ACC112 (cell line): Measurements from ENCODE around the gene GSN.
A peak's percentile ranks its signal among the peaks of the same experiment; 100 is the strongest.

ENCODE experiments used
- H2AFZ ChIP-seq: fragments of 200-600 bp; sonication (generic); one replicate; pipeline ENCODE4 v1.6.0; 2017; ENCODE audit warnings: antibody characterized with exemption, low read length; ENCODE audit not compliant: unreplicated experiment
- H3K27ac ChIP-seq: fragments of 200-600 bp; sonication (generic); 2 replicates; pipeline ENCODE4 v1.5.1; 2014; ENCODE audit warnings: low read depth, mild to moderate bottlenecking, antibody characterized with exemption, low read length, moderate library complexity
- H3K27me3 ChIP-seq: fragments of 200-600 bp; sonication (generic); 2 replicates; pipeline ENCODE4 v1.6.1; 2014; ENCODE audit warnings: mild to moderate bottlenecking, antibody characterized with exemption, low read length, moderate library complexity, mixed read lengths; ENCODE audit not compliant: insufficient read depth
- H3K36me3 ChIP-seq: fragments of 200-600 bp; sonication (generic); 2 replicates; pipeline ENCODE4 v1.6.1; 2016; ENCODE audit warnings: mild to moderate bottlenecking, antibody characterized with exemption, low read length, moderate library complexity, mixed read lengths; ENCODE audit not compliant: insufficient read depth
- H3K4me1 ChIP-seq: fragments of 200-600 bp; sonication (generic); one replicate; pipeline ENCODE4 v1.6.1; 2016; ENCODE audit warnings: low read length, mixed read lengths; ENCODE audit not compliant: insufficient read depth, unreplicated experiment, control insufficient read depth
- H3K4me3 ChIP-seq: fragments of 200-600 bp; sonication (generic); 2 replicates; pipeline ENCODE4 v1.5.1; 2014; ENCODE audit warnings: mild to moderate bottlenecking, low read depth, low read length
- H3K79me2 ChIP-seq: fragments of 200-600 bp; sonication (generic); one replicate; pipeline ENCODE4 v1.6.0; 2016; ENCODE audit warnings: low read length; ENCODE audit not compliant: control insufficient read depth, unreplicated experiment, insufficient read depth

Gene GSN

GRCh38 chr9:121366611-121367192, 98.7 kb downstream of the GSN start:
- Histone ChIP-seq H3K79me2 (peaks cover 72% of the 10 kb centered on the region), H3K4me1 (peaks cover 68% of the 10 kb centered on the region), H3K27ac (no peak overlapping the region), H3K4me3 (peak overlapping the region; percentile 96), H3K36me3 (no peaks in the 10 kb centered on the region; the same call in 1 of the 2 replicates), H3K27me3 (no peaks in the 10 kb centered on the region), H2AFZ (no peak overlapping the region)

- H2AFZ ChIP-seq: no peak overlapping the region
- H3K4me3 ChIP-seq: peak overlapping the region; percentile 96
- no peaks in the 10 kb centered on the region for H3K27me3 ChIP-seq
- peaks cover 63% of the 10 kb centered on the region for H3K79me2 ChIP-seq
- H3K36me3 ChIP-seq: no peaks in the 10 kb centered on the region; the same call in 1 of the 2 replicates
- peaks cover 66% of the 10 kb centered on the region for H3K4me1 ChIP-seq
- 0 out of 2 replicates have a peak overlapping the region, but pooled peaks have one; percentile 15 for H3K27ac ChIP-seq
These were observed 99.6 kb downstream of the GSN start for GRCh38 chr9:121367306-121368137.

GRCh38 chr9:121368138-121368522, 100.2 kb downstream of the GSN start:
- Histone ChIP-seq H2AFZ (no peak overlapping the region), H3K4me3 (peak overlapping the region; percentile 96), H3K27ac (0 out of 2 replicates have a peak overlapping the region, but pooled peaks have one; percentile 15), H3K27me3 (no peaks in the 10 kb centered on the region), H3K4me1 (peaks cover 66% of the 10 kb centered on the region), H3K79me2 (peaks cover 60% of the 10 kb centered on the region), H3K36me3 (no peaks in the 10 kb centered on the region; the same call in 1 of the 2 replicates)

GRCh38 chr9:121368745-121369144, 100.8 kb downstream of the GSN start:
- peak overlapping the region; percentile 96 for H3K4me3 ChIP-seq
- H3K27ac ChIP-seq: peak overlapping the region; percentile 83; the same call in 1 of the 2 replicates
- H3K79me2 ChIP-seq: peaks cover 54% of the 10 kb centered on the region

GRCh38 chr9:121369595-121370265, 101.8 kb downstream of the GSN start, which contains the start of gene STOM:
Gene STOM, minus strand, starts transcription at chr9:121370250. Its CDS starts 63 bp downstream, at chr9:121370187.
- Histone ChIP-seq H3K4me1 (peaks cover 56% of the 10 kb centered on the region), H3K4me3 (peak within 1 kb of the TSS; percentile 96), H2AFZ (peak within 1 kb of the TSS; percentile 66), H3K27ac (peak within 1 kb of the TSS; percentile 83), H3K79me2 (peaks cover 44% of the 10 kb centered on the region), H3K36me3 (no peaks in the 10 kb centered on the region; the same call in 1 of the 2 replicates), H3K27me3 (no peaks in the 10 kb centered on the region)

More at GRCh38 chr9:121368745-121369144, 100.8 kb downstream of the GSN start:
- Histone ChIP-seq H2AFZ (no peak overlapping the region), H3K4me1 (peaks cover 66% of the 10 kb centered on the region), H3K36me3 (no peaks in the 10 kb centered on the region; the same call in 1 of the 2 replicates), H3K27me3 (no peaks in the 10 kb centered on the region)

- Histone ChIP-seq H3K36me3 (no peaks in the 10 kb centered on the region), H3K4me3 (no peak overlapping the region), H3K27me3 (no peaks in the 10 kb centered on the region), H2AFZ (no peak overlapping the region), H3K27ac (peak overlapping the region; percentile 73), H3K4me1 (peaks cover 38% of the 10 kb centered on the region), H3K79me2 (peaks cover 28% of the 10 kb centered on the region)
These were observed 103.6 kb downstream of the GSN start for GRCh38 chr9:121371495-121372061.

GRCh38 chr9:121372239-121373010, 104.5 kb downstream of the GSN start:
- peaks cover 30% of the 10 kb centered on the region for H3K4me1 ChIP-seq
- H3K27ac ChIP-seq: peak overlapping the region; percentile 73
- H3K27me3 ChIP-seq: no peaks in the 10 kb centered on the region
- peak overlapping the region; percentile 44; the same call in 1 of the 2 replicates for H3K4me3 ChIP-seq
- H2AFZ ChIP-seq: peak overlapping the region; percentile 77
- H3K79me2 ChIP-seq: peaks cover 19% of the 10 kb centered on the region
- no peaks in the 10 kb centered on the region for H3K36me3 ChIP-seq

- H2AFZ ChIP-seq: peak overlapping the region; percentile 77
- no peaks in the 10 kb centered on the region for H3K27me3 ChIP-seq
- peak overlapping the region; percentile 44; the same call in 1 of the 2 replicates for H3K4me3 ChIP-seq
- peaks cover 12% of the 10 kb centered on the region for H3K79me2 ChIP-seq
- peaks cover 23% of the 10 kb centered on the region for H3K4me1 ChIP-seq
- H3K27ac ChIP-seq: peak overlapping the region; percentile 73
- no peaks in the 10 kb centered on the region for H3K36me3 ChIP-seq
These were observed 105.2 kb downstream of the GSN start for GRCh38 chr9:121373011-121373729.

- no peak overlapping the region for H3K27ac ChIP-seq
- no peaks in the 10 kb centered on the region for H3K36me3 ChIP-seq
- no peaks in the 10 kb centered on the region for H3K79me2 ChIP-seq
- H2AFZ ChIP-seq: no peak overlapping the region
- peaks cover 18% of the 10 kb centered on the region for H3K4me1 ChIP-seq
- no peaks in the 10 kb centered on the region for H3K27me3 ChIP-seq
- H3K4me3 ChIP-seq: no peak overlapping the region
These were observed 108.4 kb downstream of the GSN start for GRCh38 chr9:121376214-121376830.
